SK-N-SH (cell line): ENCODE measurements around the gene GPC5. TPM values are rescaled to one million over a fixed set of nuclear protein-coding genes. Genes with fewer than 3 reads are reported as not detected.

Experiments
- CTCF ChIA-PET: fragments of 300-600, 350-600 bp; formaldehyde crosslinking; extraction: SDS; loops from one replicate; lab custom pipeline; 2021; lab: Yijun Ruan, JAX
- POLR2A ChIA-PET: fragments of 350-600 bp; sonication (Branson Sonifier 250); formaldehyde crosslinking; extraction: SDS; loops from one replicate; lab custom pipeline; 2020; ENCODE audit warnings: antibody characterized with exemption, inconsistent platforms; lab: Yijun Ruan, JAX
- DNase-seq: peaks from one replicate; pipeline ENCODE4 v3.0.0; 2012
- H2AFZ ChIP-seq: fragments of 200-600 bp; sonication (generic); 2 replicates; pipeline ENCODE4 v1.8.1; 2016; ENCODE audit warnings: antibody characterized with exemption, mild to moderate bottlenecking, low read depth
- H3F3A ChIP-seq: fragments of 200-600 bp; sonication (generic); replicated peaks from 2 replicates; pipeline ENCODE3; 2016; ENCODE audit warnings: antibody characterized with exemption, mild to moderate bottlenecking; ENCODE audit not compliant: insufficient read depth
- H3K27ac ChIP-seq, 2 experiments: fragments of 200-500 bp in 1 of 2; fragments of 200-600 bp in 1 of 2; sonication (Bioruptor generic) in 1 of 2; sonication (generic), shearing (Covaris generic) in 1 of 2; 2 replicates each; pipeline versions ENCODE4 v1.5.1 to v1.6.1; 2014 to 2016; ENCODE audit warnings: low read depth in 2 of 2, inconsistent platforms in 1 of 2, low read length in 1 of 2, mild to moderate bottlenecking in 1 of 2, mixed read lengths in 1 of 2
- H3K27me3 ChIP-seq: fragments of 200-600 bp; sonication (generic), shearing (Covaris generic); 2 replicates; pipeline ENCODE4 v1.6.1; 2016; ENCODE audit warnings: mixed run types; ENCODE audit not compliant: insufficient read depth
- H3K36me3 ChIP-seq, 2 experiments: fragments of 200-500 bp in 1 of 2; fragments of 200-600 bp in 1 of 2; sonication (Bioruptor generic) in 1 of 2; sonication (generic) in 1 of 2; replicated peaks in 1 of 2; 2 replicates each; pipeline versions ENCODE3 to v1.5.1; 2014 to 2016; ENCODE audit warnings: low read length in 1 of 2, mild to moderate bottlenecking in 1 of 2; ENCODE audit not compliant: insufficient read depth in 2 of 2, control insufficient read depth in 1 of 2
- H3K4me1 ChIP-seq, 2 experiments: fragments of 200-500 bp in 1 of 2; fragments of 200-600 bp in 1 of 2; sonication (Bioruptor generic) in 1 of 2; sonication (generic), shearing (Covaris generic) in 1 of 2; 2 replicates each; pipeline versions ENCODE4 v1.5.1 to v1.6.1; 2014 to 2016; ENCODE audit warnings: low read depth in 1 of 2, low read length in 1 of 2, mixed run types in 1 of 2; ENCODE audit not compliant: insufficient read depth in 2 of 2, control insufficient read depth in 1 of 2
- H3K4me2 ChIP-seq: fragments of 200-600 bp; sonication (generic), shearing (Covaris generic); 2 replicates; pipeline ENCODE4 v1.6.1; 2017; ENCODE audit warnings: mixed run types
- H3K4me3 ChIP-seq, 2 experiments: fragments of 200-500 bp in 1 of 2; fragments of 200-600 bp in 1 of 2; sonication (Bioruptor generic) in 1 of 2; sonication (generic), shearing (Covaris generic) in 1 of 2; 2 replicates each; pipeline versions ENCODE4 v1.5.1 to v1.8.1; 2014 to 2016; ENCODE audit warnings: low read depth in 2 of 2, inconsistent platforms in 1 of 2, low read length in 1 of 2, mild to moderate bottlenecking in 1 of 2, mixed read lengths in 1 of 2, moderate library complexity in 1 of 2
- H3K79me2 ChIP-seq: fragments of 200-600 bp; sonication (generic); 2 replicates; pipeline ENCODE4 v1.8.1; 2017; ENCODE audit warnings: mild to moderate bottlenecking; ENCODE audit not compliant: insufficient read depth
- H3K9ac ChIP-seq: fragments of 200-600 bp; sonication (generic); 2 replicates; pipeline ENCODE4 v1.6.1; 2017; ENCODE audit warnings: mixed run types
- H3K9me2 ChIP-seq: fragments of 200-600 bp; sonication (generic); 2 replicates; pipeline ENCODE4 v1.6.1; 2017; ENCODE audit warnings: mixed run types
- H3K9me3 ChIP-seq: fragments of 200-600 bp; sonication (generic); 2 replicates; pipeline ENCODE4 v1.6.1; 2017; ENCODE audit warnings: mixed run types, mild to moderate bottlenecking, moderate library complexity
- H4K20me1 ChIP-seq: fragments of 200-600 bp; sonication (generic); 2 replicates; pipeline ENCODE4 v1.6.1; 2017; ENCODE audit warnings: mild to moderate bottlenecking, mixed run types; ENCODE audit not compliant: insufficient read depth
- CHD2 ChIP-seq: fragments of 150-350 bp; IDR thresholded peaks from 2 replicates; pipeline ENCODE4 v1.6.1; 2018; ENCODE audit warnings: low read length; ENCODE audit not compliant: partially characterized antibody
- ELF1 ChIP-seq: IDR thresholded peaks from 2 replicates; pipeline ENCODE4 v1.4.0; 2012
- EZH2phosphoT487 ChIP-seq: fragments of 200-600 bp; sonication (generic); IDR thresholded peaks from 2 replicates; pipeline ENCODE4 v1.6.1; 2017; ENCODE audit warnings: low read depth, mixed run types, mild to moderate bottlenecking, antibody characterized with exemption, moderate library complexity, borderline replicate concordance
- FOSL2 ChIP-seq: IDR thresholded peaks from 2 replicates; pipeline ENCODE4 v1.4.0; 2012; ENCODE audit warnings: low read depth, mild to moderate bottlenecking, moderate library complexity, borderline replicate concordance
- FOXJ3 ChIP-seq: sonication (generic); formaldehyde crosslinking; IDR thresholded peaks from 2 replicates; pipeline ENCODE4 v1.5.1; 2020; ENCODE audit warnings: mild to moderate bottlenecking, missing genetic modification reagents
- FOXM1 ChIP-seq: IDR thresholded peaks from 2 replicates; pipeline ENCODE4 v1.4.0; 2012; ENCODE audit warnings: low read depth, mild to moderate bottlenecking
- GABPA ChIP-seq: IDR thresholded peaks from 2 replicates; pipeline ENCODE4 v1.4.0; 2012; ENCODE audit warnings: low read depth, mild to moderate bottlenecking
- GATA2 ChIP-seq: sonication (generic); formaldehyde crosslinking; IDR thresholded peaks from 2 replicates; pipeline ENCODE4 v1.5.0; 2020; ENCODE audit warnings: mild to moderate bottlenecking, missing genetic modification reagents
- JUND ChIP-seq: IDR thresholded peaks from 2 replicates; pipeline ENCODE4 v1.4.0; 2012
- MAX ChIP-seq: IDR thresholded peaks from 2 replicates; pipeline ENCODE4 v1.4.0; 2012; ENCODE audit warnings: low read depth
- MEF2A ChIP-seq: IDR thresholded peaks from 2 replicates; pipeline ENCODE4 v1.4.0; 2012; ENCODE audit warnings: low read depth, borderline replicate concordance
- MXI1 ChIP-seq: IDR thresholded peaks from 2 replicates; pipeline ENCODE4 v1.6.1; 2012; ENCODE audit warnings: mild to moderate bottlenecking, low read depth, low read length, improper control_type of control experiment
- PBX3 ChIP-seq: IDR thresholded peaks from 2 replicates; pipeline ENCODE4; 2012
- RAD21 ChIP-seq: IDR thresholded peaks from 2 replicates; pipeline ENCODE4 v1.6.1; 2012; ENCODE audit warnings: mild to moderate bottlenecking, low read length
- RCOR1 ChIP-seq: fragments of 150-350 bp; IDR thresholded peaks from 2 replicates; pipeline ENCODE4 v1.6.1; 2017; ENCODE audit warnings: antibody characterized with exemption, low read length
- REST ChIP-seq: IDR thresholded peaks from 2 replicates; pipeline ENCODE4 v1.6.1; 2012; ENCODE audit warnings: mild to moderate bottlenecking, low read depth, low read length, moderate library complexity
- TAF1 ChIP-seq: IDR thresholded peaks from 2 replicates; pipeline ENCODE4 v1.6.1; 2012; ENCODE audit warnings: low read depth, mild to moderate bottlenecking, low read length, moderate library complexity, borderline replicate concordance
- TCF12 ChIP-seq: IDR thresholded peaks from 2 replicates; pipeline ENCODE4 v1.4.0; 2012
- ZBTB33 ChIP-seq: IDR thresholded peaks from 2 replicates; pipeline ENCODE4 v1.4.0; 2012; ENCODE audit warnings: low read depth, borderline replicate concordance
- WGBS: methylation state at CpG from one replicate; pipeline ENCODE4 v1.1.6; 2017; ENCODE audit warnings: low lambda C conversion rate; 5-methylcytosine and 5-hydroxymethylcytosine counted together
- polyA plus RNA-seq, 3 experiments: library from polyadenylated mRNA; depleted of rRNA; stranded (reverse); fragments of >200 nt; gene quantifications; 2 replicates each; pipeline ENCODE4 v1.2.3, GENCODE V29; 2012

GPC5 gene
- polyA plus RNA-seq, 1 of the 3 experiments (the other 2 are of a cell fraction), result 0.03 TPM

GRCh38 chr13:91893040-91893439 lies 494.6 kb downstream of the GPC5 start:
- ChIA-PET POLR2A (no interaction called here), CTCF (no interaction called here)
- Histone ChIP-seq H3K9me3 (no peaks in the 10 kb centered on the region), H3K4me1 (no peaks in the 10 kb centered on the region), H3K36me3 (no peaks in the 10 kb centered on the region), H3F3A (no peaks in the 10 kb centered on the region), H2AFZ (no peak overlapping the region), H3K4me3 (no peak overlapping the region), H3K9ac (no peak overlapping the region), H3K9me2 (no peaks in the 10 kb centered on the region), H3K4me2 (no peak overlapping the region), H3K27ac (no peak overlapping the region), H3K27me3 (no peaks in the 10 kb centered on the region), H4K20me1 (no peaks in the 10 kb centered on the region), H3K79me2 (no peaks in the 10 kb centered on the region)
- no peak for DNase-seq
- TF ChIP-seq FOXM1 (no peak), JUND (no peak), MXI1 (no peak), FOXJ3 (CRISPR knock-in tag) (no peak), PBX3 (no peak), GABPA (no peak), MAX (no peak)
- WGBS, result 74% methylated on average over 2 of the region's 2 CpGs

- Histone ChIP-seq H3F3A (no peaks in the 10 kb centered on the region), H3K4me3 (no peak overlapping the region), H3K27ac (no peak overlapping the region), H3K9ac (no peak overlapping the region), H2AFZ (no peak overlapping the region), H3K9me2 (no peaks in the 10 kb centered on the region), H3K4me2 (no peak overlapping the region), H3K36me3 (no peaks in the 10 kb centered on the region), H4K20me1 (no peaks in the 10 kb centered on the region), H3K79me2 (no peaks in the 10 kb centered on the region), H3K4me1 (no peaks in the 10 kb centered on the region), H3K9me3 (no peaks in the 10 kb centered on the region), H3K27me3 (no peaks in the 10 kb centered on the region)
- ChIA-PET POLR2A (no interaction called here), CTCF (no interaction called here)
- TF ChIP-seq ELF1 (no peak), EZH2phosphoT487 (no peak), RCOR1 (no peak), TCF12 (no peak), REST (no peak), ZBTB33 (no peak), RAD21 (no peak), FOXJ3 (CRISPR knock-in tag) (no peak), GATA2 (CRISPR knock-in tag) (no peak), FOXM1 (no peak), TAF1 (no peak), CHD2 (no peak), MAX (no peak), MEF2A (no peak), FOSL2 (no peak)
- WGBS, result 11% methylated on average over 2 of the region's 2 CpGs
- DNase-seq, result no peak
These were observed 495.9 kb downstream of the GPC5 start for GRCh38 chr13:91894316-91894715.
